GM04503 (cell line): ENCODE results near the gene EXOC3L1.

Source experiments
- DNase-seq: peaks from one replicate; pipeline ENCODE4 v3.0.0-alpha.2; 2012; ENCODE audit warnings: low read depth

The EXOC3L1 gene

GRCh38 chr16:67215706-67216105 is 25.8 kb upstream of the EXOC3L1 start:
- no peak for DNase-seq

GRCh38 chr16:67213197-67214019 is 23.5 kb upstream of the EXOC3L1 start:
- DNase-seq, result no peak

- no peak for DNase-seq
Measured at GRCh38 chr16:67212766-67213165, 22.8 kb upstream of the EXOC3L1 start.

GRCh38 chr16:67211674-67212073 is 21.7 kb upstream of the EXOC3L1 start:
- DNase-seq, result no peak

GRCh38 chr16:67210069-67210937 is 20.4 kb upstream of the EXOC3L1 start:
- no peak for DNase-seq

GRCh38 chr16:67209565-67209964 is 19.6 kb upstream of the EXOC3L1 start:
- no peak for DNase-seq

GRCh38 chr16:67208154-67208896 is 18.4 kb upstream of the EXOC3L1 start:
- DNase-seq, result no peak

- DNase-seq, result no peak
Measured at GRCh38 chr16:67207249-67208091, 17.5 kb upstream of the EXOC3L1 start.

GRCh38 chr16:67206838-67207248 is 16.9 kb upstream of the EXOC3L1 start:
- no peak for DNase-seq

GRCh38 chr16:67206129-67206837 is 16.3 kb upstream of the EXOC3L1 start:
- no peak for DNase-seq

GRCh38 chr16:67204076-67204475 is 14.1 kb upstream of the EXOC3L1 start:
- no peak for DNase-seq

- DNase-seq, result no peak
Measured at GRCh38 chr16:67202956-67203493, 13.1 kb upstream of the EXOC3L1 start.

GRCh38 chr16:67202426-67202825 is 12.5 kb upstream of the EXOC3L1 start:
- DNase-seq, result no peak

- no peak for DNase-seq
Measured at GRCh38 chr16:67201411-67202345, 11.7 kb upstream of the EXOC3L1 start.

- DNase-seq, result no peak
Measured at GRCh38 chr16:67200491-67200890, 10.6 kb upstream of the EXOC3L1 start.

GRCh38 chr16:67199808-67200198 is 9.9 kb upstream of the EXOC3L1 start:
- DNase-seq, result no peak

GRCh38 chr16:67199011-67199807 is 9.3 kb upstream of the EXOC3L1 start, which contains the start of gene ELMO3:
Gene ELMO3 (plus strand): TSS chr16:67199131. CDS start chr16:67199327, 196 bp downstream.
- DNase-seq, result no peak

- DNase-seq, result no peak
Measured at GRCh38 chr16:67198238-67198734, 8.3 kb upstream of the EXOC3L1 start.
